ENCODE measurements around the gene EML6. TPM values are rescaled to one million over a fixed set of nuclear protein-coding genes. Genes with fewer than 3 reads are reported as not detected.

EML6 gene
- total RNA-seq, 1 donor from 2014 or later: 0.90 TPM

- Mint-ChIP-seq H3K27ac (ENCODE audit: unreplicated experiment) (no peak overlapping the region), H3K9me3 (ENCODE audit: unreplicated experiment) (no peaks in the 10 kb centered on the region), H3K36me3 (ENCODE audit: low read depth, unreplicated experiment) (no peaks in the 10 kb centered on the region), H3K4me1 (ENCODE audit: unreplicated experiment) (no peaks in the 10 kb centered on the region), H3K27me3 (ENCODE audit: unreplicated experiment) (peaks cover 2% of the 10 kb centered on the region), H3K4me3 (ENCODE audit: unreplicated experiment) (no peak overlapping the region)
- no peak for TF ChIP-seq CTCF (IDR thresholded peaks at IDR 0.05; ENCODE audit: unreplicated experiment)
- DNase-seq (ENCODE audit: low spot score): no peak
Measured at GRCh38 chr2:54864096-54864495, 140.6 kb downstream of the EML6 start.

- Mint-ChIP-seq H3K4me1 (ENCODE audit: unreplicated experiment) (no peaks in the 10 kb centered on the region), H3K27ac (ENCODE audit: unreplicated experiment) (no peak overlapping the region), H3K36me3 (ENCODE audit: low read depth, unreplicated experiment) (no peaks in the 10 kb centered on the region), H3K4me3 (ENCODE audit: unreplicated experiment) (no peak overlapping the region), H3K9me3 (ENCODE audit: unreplicated experiment) (no peaks in the 10 kb centered on the region), H3K27me3 (ENCODE audit: unreplicated experiment) (peaks cover 2% of the 10 kb centered on the region)
- TF ChIP-seq CTCF (IDR thresholded peaks at IDR 0.05; ENCODE audit: unreplicated experiment): no peak
- no peak for DNase-seq (ENCODE audit: low spot score)
Measured at GRCh38 chr2:54864727-54865126, 141.3 kb downstream of the EML6 start.

- H3K9me3 Mint-ChIP-seq (ENCODE audit: unreplicated experiment): no peaks in the 10 kb centered on the region
- no peak overlapping the region for H3K27ac Mint-ChIP-seq (ENCODE audit: unreplicated experiment)
- H3K4me1 Mint-ChIP-seq (ENCODE audit: unreplicated experiment): no peaks in the 10 kb centered on the region
- no peak overlapping the region for H3K4me3 Mint-ChIP-seq (ENCODE audit: unreplicated experiment)
- no peaks in the 10 kb centered on the region for H3K36me3 Mint-ChIP-seq (ENCODE audit: low read depth, unreplicated experiment)
- peaks cover 2% of the 10 kb centered on the region for H3K27me3 Mint-ChIP-seq (ENCODE audit: unreplicated experiment)
- no peak for DNase-seq (ENCODE audit: low spot score)
- no peak for TF ChIP-seq CTCF (IDR thresholded peaks at IDR 0.05; ENCODE audit: unreplicated experiment)
Measured at GRCh38 chr2:54866179-54866578, 142.7 kb downstream of the EML6 start.

GRCh38 chr2:54866868-54867267, 143.4 kb downstream of the EML6 start:
- DNase-seq (ENCODE audit: low spot score): no peak
- Mint-ChIP-seq H3K27me3 (ENCODE audit: unreplicated experiment) (peaks cover 2% of the 10 kb centered on the region), H3K27ac (ENCODE audit: unreplicated experiment) (no peak overlapping the region), H3K4me3 (ENCODE audit: unreplicated experiment) (no peak overlapping the region), H3K9me3 (ENCODE audit: unreplicated experiment) (no peaks in the 10 kb centered on the region), H3K36me3 (ENCODE audit: low read depth, unreplicated experiment) (no peaks in the 10 kb centered on the region), H3K4me1 (ENCODE audit: unreplicated experiment) (no peaks in the 10 kb centered on the region)
- no peak for TF ChIP-seq CTCF (IDR thresholded peaks at IDR 0.05; ENCODE audit: unreplicated experiment)

GRCh38 chr2:54867457-54867856, 144.0 kb downstream of the EML6 start:
- H3K4me1 Mint-ChIP-seq (ENCODE audit: unreplicated experiment): no peaks in the 10 kb centered on the region
- H3K9me3 Mint-ChIP-seq (ENCODE audit: unreplicated experiment): no peaks in the 10 kb centered on the region
- no peak overlapping the region for H3K4me3 Mint-ChIP-seq (ENCODE audit: unreplicated experiment)
- H3K27ac Mint-ChIP-seq (ENCODE audit: unreplicated experiment): no peak overlapping the region
- TF ChIP-seq CTCF (IDR thresholded peaks at IDR 0.05; ENCODE audit: unreplicated experiment): no peak
- DNase-seq (ENCODE audit: low spot score): no peak
- peaks cover under 1% of the 10 kb centered on the region for H3K27me3 Mint-ChIP-seq (ENCODE audit: unreplicated experiment)
- H3K36me3 Mint-ChIP-seq (ENCODE audit: low read depth, unreplicated experiment): no peaks in the 10 kb centered on the region
